Ovary (tissue), 3 donors: Measurements from ENCODE around the gene LMTK3.

Experiments
- EP300 ChIP-seq: sonication (generic); formaldehyde crosslinking; IDR thresholded peaks from one replicate; pipeline ENCODE4 v1.6.1; 2017; ENCODE audit warnings: antibody characterized with exemption
- TF ChIP-seq, protein P1 (sequence below), 3 donors: fragments of 450-650 bp in 2 of 3; fragments of 200-600 bp in 1 of 3; IDR thresholded peaks; one replicate each; pipeline versions ENCODE4 v1.5.1 to v1.8.0; 2016 to 2022; ENCODE audit warnings: antibody characterized with exemption in 3 of 3, mild to moderate bottlenecking in 1 of 3
- donor health status: DM: no; HTN: no; CAD: no.

DNA sequence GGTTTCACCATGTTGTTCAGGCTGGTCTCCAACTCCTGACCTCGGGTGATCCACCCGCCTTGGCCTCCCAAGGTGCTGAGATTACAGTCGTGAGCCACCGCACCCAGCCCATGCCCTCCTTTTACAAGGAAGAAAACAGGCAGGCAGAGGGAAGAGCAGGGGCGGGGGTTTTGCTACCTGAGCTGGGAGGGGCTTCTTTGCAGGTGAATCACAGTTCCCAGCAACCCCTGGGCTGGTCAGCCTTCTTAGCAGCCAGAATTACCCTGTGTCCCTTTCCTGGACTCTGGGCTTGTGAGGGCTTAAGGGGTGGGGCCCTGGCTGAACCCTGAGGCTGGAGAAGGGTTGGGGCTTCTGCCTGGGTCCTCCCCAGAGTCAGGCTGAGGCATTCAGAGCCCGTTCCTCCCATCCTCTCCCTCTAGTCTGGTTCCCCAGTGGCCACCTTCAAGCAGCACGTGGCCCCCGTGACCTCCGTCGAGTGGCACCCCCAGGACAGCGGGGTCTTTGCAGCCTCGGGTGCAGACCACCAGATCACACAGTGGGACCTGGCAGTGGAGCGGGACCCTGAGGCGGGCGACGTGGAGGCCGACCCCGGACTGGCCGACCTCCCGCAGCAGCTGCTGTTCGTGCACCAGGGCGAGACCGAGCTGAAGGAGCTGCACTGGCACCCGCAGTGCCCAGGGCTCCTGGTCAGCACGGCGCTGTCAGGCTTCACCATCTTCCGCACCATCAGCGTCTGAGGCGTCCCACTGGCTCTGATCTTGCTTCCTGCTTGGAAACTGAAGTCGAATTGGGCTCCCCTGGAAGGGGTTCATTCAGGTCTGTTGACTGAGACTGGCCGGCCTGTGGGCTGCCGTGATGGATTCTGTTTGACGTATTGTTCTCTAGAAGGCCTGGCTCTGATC, 59.1 kb downstream of the LMTK3 start:
- TF ChIP-seq, protein P1, sequence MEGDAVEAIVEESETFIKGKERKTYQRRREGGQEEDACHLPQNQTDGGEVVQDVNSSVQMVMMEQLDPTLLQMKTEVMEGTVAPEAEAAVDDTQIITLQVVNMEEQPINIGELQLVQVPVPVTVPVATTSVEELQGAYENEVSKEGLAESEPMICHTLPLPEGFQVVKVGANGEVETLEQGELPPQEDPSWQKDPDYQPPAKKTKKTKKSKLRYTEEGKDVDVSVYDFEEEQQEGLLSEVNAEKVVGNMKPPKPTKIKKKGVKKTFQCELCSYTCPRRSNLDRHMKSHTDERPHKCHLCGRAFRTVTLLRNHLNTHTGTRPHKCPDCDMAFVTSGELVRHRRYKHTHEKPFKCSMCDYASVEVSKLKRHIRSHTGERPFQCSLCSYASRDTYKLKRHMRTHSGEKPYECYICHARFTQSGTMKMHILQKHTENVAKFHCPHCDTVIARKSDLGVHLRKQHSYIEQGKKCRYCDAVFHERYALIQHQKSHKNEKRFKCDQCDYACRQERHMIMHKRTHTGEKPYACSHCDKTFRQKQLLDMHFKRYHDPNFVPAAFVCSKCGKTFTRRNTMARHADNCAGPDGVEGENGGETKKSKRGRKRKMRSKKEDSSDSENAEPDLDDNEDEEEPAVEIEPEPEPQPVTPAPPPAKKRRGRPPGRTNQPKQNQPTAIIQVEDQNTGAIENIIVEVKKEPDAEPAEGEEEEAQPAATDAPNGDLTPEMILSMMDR (IDR thresholded peaks at IDR 0.05), result no peak
- no peak for TF ChIP-seq EP300
